ENCODE results near the gene TBX5.
A peak's percentile ranks its signal among the peaks of the same experiment; 100 is the strongest.

Gene TBX5

GRCh38 chr12:114404083-114404925 is 1.6 kb downstream of the TBX5 start:
- H3K27ac ChIP-seq (ENCODE audit: low read length): no peak overlapping the region
- peaks cover 95% of the 10 kb centered on the region for H3K27me3 ChIP-seq (ENCODE audit: control insufficient read depth, insufficient read depth, low read length)
- WGBS (ENCODE audit: insufficient coverage, insufficient read length): no CpG with 5 or more reads among the region's 29 CpGs
- no peaks in the 10 kb centered on the region for H3K36me3 ChIP-seq (ENCODE audit: control insufficient read depth, insufficient read depth, low read length)
- H3K4me1 ChIP-seq (ENCODE audit: control insufficient read depth, insufficient read depth, low read length): peaks cover 12% of the 10 kb centered on the region
- H3K4me3 ChIP-seq (ENCODE audit: low read length): no peak overlapping the region
- DNase-seq (ENCODE audit: low read depth, low spot score): no peak
- no peaks in the 10 kb centered on the region for H3K9me3 ChIP-seq (ENCODE audit: control insufficient read depth, insufficient read depth, low read length)

GRCh38 chr12:114403690-114404066 is 2.3 kb downstream of the TBX5 start:
- Histone ChIP-seq H3K4me1 (ENCODE audit: control insufficient read depth, insufficient read depth, low read length) (peaks cover 10% of the 10 kb centered on the region), H3K4me3 (ENCODE audit: low read length) (no peak overlapping the region), H3K36me3 (ENCODE audit: control insufficient read depth, insufficient read depth, low read length) (no peaks in the 10 kb centered on the region), H3K27ac (ENCODE audit: low read length) (no peak overlapping the region), H3K9me3 (ENCODE audit: control insufficient read depth, insufficient read depth, low read length) (no peaks in the 10 kb centered on the region), H3K27me3 (ENCODE audit: control insufficient read depth, insufficient read depth, low read length) (peaks cover 95% of the 10 kb centered on the region)
- no peak for DNase-seq (ENCODE audit: low read depth, low spot score)
- no CpG with 5 or more reads among the region's 24 CpGs for WGBS (ENCODE audit: insufficient coverage, insufficient read length)

GRCh38 chr12:114403011-114403689 is 2.8 kb downstream of the TBX5 start:
- H3K27me3 ChIP-seq (ENCODE audit: control insufficient read depth, insufficient read depth, low read length): peaks cover 95% of the 10 kb centered on the region
- no peak overlapping the region for H3K27ac ChIP-seq (ENCODE audit: low read length)
- H3K4me1 ChIP-seq (ENCODE audit: control insufficient read depth, insufficient read depth, low read length): peaks cover 10% of the 10 kb centered on the region
- DNase-seq (ENCODE audit: low read depth, low spot score): no peak
- no peak overlapping the region for H3K4me3 ChIP-seq (ENCODE audit: low read length)
- H3K9me3 ChIP-seq (ENCODE audit: control insufficient read depth, insufficient read depth, low read length): no peaks in the 10 kb centered on the region
- whole genome bisulfite sequencing (ENCODE audit: insufficient coverage, insufficient read length): no CpG with 5 or more reads among the region's 41 CpGs
- H3K36me3 ChIP-seq (ENCODE audit: control insufficient read depth, insufficient read depth, low read length): no peaks in the 10 kb centered on the region

GRCh38 chr12:114402084-114402717 is 3.7 kb downstream of the TBX5 start:
- WGBS (ENCODE audit: insufficient coverage, insufficient read length): no CpG with 5 or more reads among the region's 5 CpGs
- no peak overlapping the region for H3K4me3 ChIP-seq (ENCODE audit: low read length)
- H3K27me3 ChIP-seq (ENCODE audit: control insufficient read depth, insufficient read depth, low read length): peaks cover 95% of the 10 kb centered on the region
- no peaks in the 10 kb centered on the region for H3K36me3 ChIP-seq (ENCODE audit: control insufficient read depth, insufficient read depth, low read length)
- H3K27ac ChIP-seq (ENCODE audit: low read length): no peak overlapping the region
- DNase-seq (ENCODE audit: low read depth, low spot score): no peak
- H3K4me1 ChIP-seq (ENCODE audit: control insufficient read depth, insufficient read depth, low read length): peaks cover 8% of the 10 kb centered on the region
- H3K9me3 ChIP-seq (ENCODE audit: control insufficient read depth, insufficient read depth, low read length): no peaks in the 10 kb centered on the region

GRCh38 chr12:114401328-114402083 is 4.4 kb downstream of the TBX5 start:
- 93% methylated on average over 1 of the region's 10 CpGs for WGBS (ENCODE audit: insufficient coverage, insufficient read length)
- no peaks in the 10 kb centered on the region for H3K9me3 ChIP-seq (ENCODE audit: control insufficient read depth, insufficient read depth, low read length)
- DNase-seq (ENCODE audit: low read depth, low spot score): no peak

GRCh38 chr12:114400925-114401324 is 5.0 kb downstream of the TBX5 start:
- no peak for DNase-seq (ENCODE audit: low read depth, low spot score)
- H3K36me3 ChIP-seq (ENCODE audit: control insufficient read depth, insufficient read depth, low read length): no peaks in the 10 kb centered on the region
- no peak overlapping the region for H3K27ac ChIP-seq (ENCODE audit: low read length)
- no CpG with 5 or more reads among the region's 25 CpGs for WGBS (ENCODE audit: insufficient coverage, insufficient read length)
- peaks cover 94% of the 10 kb centered on the region for H3K27me3 ChIP-seq (ENCODE audit: control insufficient read depth, insufficient read depth, low read length)
- H3K4me1 ChIP-seq (ENCODE audit: control insufficient read depth, insufficient read depth, low read length): peaks cover 6% of the 10 kb centered on the region
- H3K4me3 ChIP-seq (ENCODE audit: low read length): no peak overlapping the region
- H3K9me3 ChIP-seq (ENCODE audit: control insufficient read depth, insufficient read depth, low read length): no peaks in the 10 kb centered on the region

More at GRCh38 chr12:114401328-114402083, 4.4 kb downstream of the TBX5 start:
- Histone ChIP-seq H3K36me3 (ENCODE audit: control insufficient read depth, insufficient read depth, low read length) (no peaks in the 10 kb centered on the region), H3K4me3 (ENCODE audit: low read length) (no peak overlapping the region), H3K27ac (ENCODE audit: low read length) (no peak overlapping the region), H3K4me1 (ENCODE audit: control insufficient read depth, insufficient read depth, low read length) (peaks cover 8% of the 10 kb centered on the region), H3K27me3 (ENCODE audit: control insufficient read depth, insufficient read depth, low read length) (peaks cover 95% of the 10 kb centered on the region)

GRCh38 chr12:114400361-114400811 is 5.6 kb downstream of the TBX5 start:
- H3K27ac ChIP-seq (ENCODE audit: low read length): no peak overlapping the region
- WGBS (ENCODE audit: insufficient coverage, insufficient read length): no CpG with 5 or more reads among the region's 31 CpGs
- H3K9me3 ChIP-seq (ENCODE audit: control insufficient read depth, insufficient read depth, low read length): no peaks in the 10 kb centered on the region
- peaks cover 9% of the 10 kb centered on the region for H3K4me1 ChIP-seq (ENCODE audit: control insufficient read depth, insufficient read depth, low read length)
- no peak for DNase-seq (ENCODE audit: low read depth, low spot score)
- H3K36me3 ChIP-seq (ENCODE audit: control insufficient read depth, insufficient read depth, low read length): no peaks in the 10 kb centered on the region
- peaks cover 94% of the 10 kb centered on the region for H3K27me3 ChIP-seq (ENCODE audit: control insufficient read depth, insufficient read depth, low read length)
- no peak overlapping the region for H3K4me3 ChIP-seq (ENCODE audit: low read length)

- peak; percentile 91 for DNase-seq (ENCODE audit: low read depth, low spot score)
- Histone ChIP-seq H3K27me3 (ENCODE audit: control insufficient read depth, insufficient read depth, low read length) (peaks cover 94% of the 10 kb centered on the region), H3K36me3 (ENCODE audit: control insufficient read depth, insufficient read depth, low read length) (no peaks in the 10 kb centered on the region), H3K9me3 (ENCODE audit: control insufficient read depth, insufficient read depth, low read length) (no peaks in the 10 kb centered on the region), H3K4me3 (ENCODE audit: low read length) (no peak overlapping the region), H3K4me1 (ENCODE audit: control insufficient read depth, insufficient read depth, low read length) (peaks cover 9% of the 10 kb centered on the region), H3K27ac (ENCODE audit: low read length) (no peak overlapping the region)
- no CpG with 5 or more reads among the region's 30 CpGs for WGBS (ENCODE audit: insufficient coverage, insufficient read length)
These were observed 6.2 kb downstream of the TBX5 start for GRCh38 chr12:114399664-114400211.

- Histone ChIP-seq H3K27me3 (ENCODE audit: control insufficient read depth, insufficient read depth, low read length) (peaks cover 94% of the 10 kb centered on the region), H3K4me3 (ENCODE audit: low read length) (no peak overlapping the region), H3K27ac (ENCODE audit: low read length) (no peak overlapping the region), H3K4me1 (ENCODE audit: control insufficient read depth, insufficient read depth, low read length) (peaks cover 13% of the 10 kb centered on the region), H3K9me3 (ENCODE audit: control insufficient read depth, insufficient read depth, low read length) (no peaks in the 10 kb centered on the region; the same call in 1 of the 2 replicates), H3K36me3 (ENCODE audit: control insufficient read depth, insufficient read depth, low read length) (no peaks in the 10 kb centered on the region)
- no peak for DNase-seq (ENCODE audit: low read depth, low spot score)
- no CpG with 5 or more reads among the region's 23 CpGs for WGBS (ENCODE audit: insufficient coverage, insufficient read length)
These were observed 7.7 kb downstream of the TBX5 start for GRCh38 chr12:114397978-114398881.
